Trophoblast cell (in vitro differentiated cells and primary cell): ENCODE measurements around the gene SLC17A9.

ENCODE experiments used
- DNase-seq, 2 donors: peaks; one replicate each; pipeline ENCODE4 v3.0.0-alpha.2; 2016
- H2AFZ ChIP-seq: 2 replicates; pipeline ENCODE4 v1.6.1; 2013; ENCODE audit warnings: low read length, moderate library complexity, mild to moderate bottlenecking; ENCODE audit not compliant: insufficient read depth, poor library complexity
- H2AK5ac ChIP-seq: 2 replicates; pipeline ENCODE4 v1.6.1; 2013; ENCODE audit warnings: mild to moderate bottlenecking, low read length
- H2BK120ac ChIP-seq: 2 replicates; pipeline ENCODE4 v1.6.1; 2013; ENCODE audit warnings: low read length, mild to moderate bottlenecking, moderate library complexity; ENCODE audit not compliant: insufficient read depth, poor library complexity
- H2BK12ac ChIP-seq: 2 replicates; pipeline ENCODE4 v1.6.1; 2013; ENCODE audit warnings: mild to moderate bottlenecking, low read length, moderate library complexity
- H2BK5ac ChIP-seq: 2 replicates; pipeline ENCODE4 v1.6.1; 2013; ENCODE audit warnings: low read length, low read depth, moderate library complexity, mild to moderate bottlenecking; ENCODE audit not compliant: poor library complexity
- H3K14ac ChIP-seq: 2 replicates; pipeline ENCODE4 v1.6.1; 2013; ENCODE audit warnings: mild to moderate bottlenecking, low read length
- H3K18ac ChIP-seq: 2 replicates; pipeline ENCODE4 v1.6.1; 2013; ENCODE audit warnings: mild to moderate bottlenecking, low read length
- H3K23ac ChIP-seq: 2 replicates; pipeline ENCODE4 v1.6.1; 2013; ENCODE audit warnings: low read length
- H3K27ac ChIP-seq: 2 replicates; pipeline ENCODE4 v1.5.1; 2013; ENCODE audit warnings: low read depth, mild to moderate bottlenecking, inconsistent platforms, low read length, moderate library complexity
- H3K27me3 ChIP-seq: 2 replicates; pipeline ENCODE4 v1.6.1; 2013; ENCODE audit warnings: inconsistent platforms, mild to moderate bottlenecking, low read length, moderate library complexity; ENCODE audit not compliant: insufficient read depth
- H3K36me3 ChIP-seq, 2 experiments: 1 replicate in 1 of 2; 2 replicates in 1 of 2; pipeline ENCODE4 v1.6.1; 2013; ENCODE audit warnings: low read length in 2 of 2, mild to moderate bottlenecking in 2 of 2, moderate library complexity in 1 of 2; ENCODE audit not compliant: insufficient read depth in 2 of 2, control insufficient read depth in 1 of 2
- H3K4ac ChIP-seq: 2 replicates; pipeline ENCODE4 v1.6.1; 2013; ENCODE audit warnings: low read depth, mild to moderate bottlenecking, low read length, moderate library complexity
- H3K4me1 ChIP-seq, 2 experiments: 1 replicate in 1 of 2; 2 replicates in 1 of 2; pipeline ENCODE4 v1.6.1; 2013; ENCODE audit warnings: low read length in 2 of 2, mild to moderate bottlenecking in 2 of 2, moderate library complexity in 1 of 2; ENCODE audit not compliant: insufficient read depth in 2 of 2, control insufficient read depth in 1 of 2
- H3K4me2 ChIP-seq: 2 replicates; pipeline ENCODE4 v1.6.1; 2013; ENCODE audit warnings: inconsistent platforms, mild to moderate bottlenecking, low read length, moderate library complexity
- H3K4me3 ChIP-seq: 2 replicates; pipeline ENCODE4 v1.5.1; 2013; ENCODE audit warnings: mild to moderate bottlenecking, low read depth, low read length, inconsistent platforms
- H3K79me1 ChIP-seq: one replicate; pipeline ENCODE4 v1.6.1; 2013; ENCODE audit warnings: low read length
- H3K79me2 ChIP-seq: 2 replicates; pipeline ENCODE4 v1.6.1; 2013; ENCODE audit warnings: low read length, mild to moderate bottlenecking; ENCODE audit not compliant: control insufficient read depth, insufficient read depth, poor library complexity
- H3K9ac ChIP-seq: 2 replicates; pipeline ENCODE4 v1.6.1; 2013; ENCODE audit warnings: mild to moderate bottlenecking, low read length
- H3K9me3 ChIP-seq: 2 replicates; pipeline ENCODE4 v1.6.1; 2013; ENCODE audit warnings: low read depth, mild to moderate bottlenecking, control low read depth, inconsistent platforms, low read length; ENCODE audit not compliant: insufficient read depth
- H4K12ac ChIP-seq: 2 replicates; pipeline ENCODE4 v1.6.1; 2013; ENCODE audit warnings: low read depth, mild to moderate bottlenecking, low read length, moderate library complexity
- H4K8ac ChIP-seq: 2 replicates; pipeline ENCODE4 v1.6.1; 2013; ENCODE audit warnings: low read depth, mild to moderate bottlenecking, low read length, moderate library complexity
- H4K91ac ChIP-seq: one replicate; pipeline ENCODE4 v1.6.1; 2013; ENCODE audit warnings: low read depth, mild to moderate bottlenecking, low read length, moderate library complexity
- WGBS: extraction: QIAGEN DNeasy Blood & Tissue Kit; methylation state at CpG from one replicate; pipeline ENCODE4 v1.1.7; 2013; ENCODE audit warnings: missing lambda C conversion rate; ENCODE audit not compliant: insufficient read length, insufficient coverage; ENCODE audit errors: extremely low coverage; 5-methylcytosine and 5-hydroxymethylcytosine counted together

SLC17A9 gene

DNA sequence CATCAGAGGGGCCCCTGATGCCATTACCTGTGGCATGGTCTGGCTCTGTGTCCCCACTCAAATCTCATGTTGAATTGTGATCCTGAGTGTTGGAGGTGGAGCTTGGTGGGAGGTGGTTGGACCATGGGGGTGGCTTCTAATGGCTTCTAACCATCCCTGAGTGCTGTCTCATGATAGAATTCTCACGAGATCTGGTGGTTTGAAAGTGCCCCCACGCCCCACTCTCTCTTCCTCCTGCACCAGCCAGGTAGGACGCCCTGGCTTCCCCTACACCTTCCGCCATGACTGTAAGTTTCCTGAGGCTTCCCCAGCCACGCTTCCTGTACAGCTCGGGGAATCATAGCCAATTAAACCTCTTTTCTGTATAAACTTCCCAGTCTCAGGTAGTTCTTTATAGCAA is 39.4 kb downstream of the SLC17A9 start:
- no peak overlapping the region for H2AFZ ChIP-seq

DNA sequence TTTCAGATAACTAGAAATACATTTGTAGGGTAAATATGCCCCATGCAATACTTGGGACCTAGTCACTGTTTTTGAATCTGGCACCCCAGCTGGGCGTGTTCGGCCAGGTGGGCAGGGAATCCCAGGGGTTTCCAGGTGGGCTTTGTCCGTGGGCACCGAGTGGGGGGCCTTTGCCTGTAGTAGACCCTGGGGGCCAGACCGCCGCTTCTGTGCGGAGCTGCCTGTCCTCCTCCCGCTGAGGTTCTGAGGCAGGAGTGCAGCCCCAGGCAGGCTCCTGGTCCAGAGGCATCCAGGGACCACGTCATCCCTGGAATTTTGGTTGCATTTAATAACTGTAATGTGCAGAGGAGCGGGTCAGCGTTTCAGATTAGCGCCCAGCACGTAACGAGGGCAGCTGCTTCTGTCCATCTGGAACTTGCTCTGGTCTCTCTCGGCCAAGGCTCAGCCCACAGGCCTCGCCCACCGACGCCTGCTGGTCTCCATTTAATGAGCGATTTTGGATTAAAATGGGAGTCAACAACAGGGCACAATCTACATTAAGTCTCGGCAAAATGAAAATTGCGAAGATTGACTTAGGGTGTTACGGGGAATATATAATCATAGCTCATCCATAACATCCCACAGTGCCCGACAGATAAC is 41.5 kb downstream of the SLC17A9 start:
- Histone ChIP-seq H4K91ac (no peak overlapping the region), H2BK12ac (no peak overlapping the region), H3K27ac (no peak overlapping the region), H3K79me1 (no peaks in the 10 kb centered on the region), H2BK120ac (no peak overlapping the region), H3K27me3 (no peaks in the 10 kb centered on the region), H3K4me1 (no peaks in the 10 kb centered on the region), H3K9ac (no peak overlapping the region), H3K79me2 (no peaks in the 10 kb centered on the region), H2AFZ (no peak overlapping the region), H3K23ac (no peak overlapping the region), H3K4ac (no peak overlapping the region), H3K36me3 (no peaks in the 10 kb centered on the region), H3K4me3 (no peak overlapping the region), H2BK5ac (no peak overlapping the region), H3K9me3 (peaks cover 8% of the 10 kb centered on the region), H3K14ac (no peak overlapping the region), H2AK5ac (no peak overlapping the region), H3K4me2 (no peak overlapping the region), H3K18ac (no peak overlapping the region), H4K8ac (no peak overlapping the region), H4K12ac (no peak overlapping the region)
- no CpG with 5 or more reads among the region's 23 CpGs for WGBS
- DNase-seq: no peak

More for the DNA sequence above, 39.4 kb downstream of the SLC17A9 start:
- no CpG with 5 or more reads among the region's 6 CpGs for WGBS
- Histone ChIP-seq H2BK12ac (no peak overlapping the region), H4K8ac (no peak overlapping the region), H3K9me3 (peaks cover 4% of the 10 kb centered on the region), H3K79me1 (no peaks in the 10 kb centered on the region), H3K4me3 (no peak overlapping the region), H3K18ac (no peak overlapping the region), H3K4me2 (no peak overlapping the region), H4K12ac (no peak overlapping the region), H2AK5ac (no peak overlapping the region), H3K27ac (no peak overlapping the region), H4K91ac (no peak overlapping the region), H3K4me1 (no peaks in the 10 kb centered on the region), H3K9ac (no peak overlapping the region), H3K4ac (no peak overlapping the region), H3K36me3 (no peaks in the 10 kb centered on the region), H3K14ac (no peak overlapping the region), H3K23ac (no peak overlapping the region), H3K79me2 (no peaks in the 10 kb centered on the region), H2BK5ac (no peak overlapping the region), H3K27me3 (no peaks in the 10 kb centered on the region), H2BK120ac (no peak overlapping the region)
- DNase-seq: no peak

DNA sequence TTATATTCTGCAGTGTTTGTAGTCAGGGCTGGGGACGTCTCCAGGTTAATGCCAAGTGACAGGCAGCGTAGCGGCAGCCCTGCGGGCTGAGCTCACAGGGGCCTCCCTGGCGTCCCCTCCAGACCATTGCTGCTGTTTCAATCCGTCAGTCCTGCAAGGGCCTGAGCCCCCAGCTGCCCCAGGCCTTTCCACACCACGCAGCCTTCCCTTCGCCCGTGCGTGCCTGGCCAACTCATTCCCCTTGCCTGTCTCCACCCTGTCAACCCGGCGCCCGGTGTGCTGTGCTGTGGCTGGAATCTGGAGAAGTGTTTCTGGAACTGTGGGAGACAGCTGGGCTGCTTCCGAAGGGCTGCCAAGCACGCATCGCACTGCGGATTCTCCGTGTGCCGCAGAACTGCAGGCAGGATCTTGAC is 42.4 kb downstream of the SLC17A9 start:
- Histone ChIP-seq H2BK5ac (no peak overlapping the region), H3K36me3 (no peaks in the 10 kb centered on the region), H3K27ac (no peak overlapping the region), H2BK120ac (no peak overlapping the region), H2BK12ac (no peak overlapping the region), H3K4me2 (no peak overlapping the region), H2AFZ (no peak overlapping the region), H3K4me1 (no peaks in the 10 kb centered on the region), H3K79me2 (no peaks in the 10 kb centered on the region), H3K4ac (no peak overlapping the region), H2AK5ac (no peak overlapping the region), H4K91ac (no peak overlapping the region), H3K27me3 (no peaks in the 10 kb centered on the region), H3K14ac (no peak overlapping the region), H3K4me3 (no peak overlapping the region), H3K9ac (no peak overlapping the region), H3K79me1 (no peaks in the 10 kb centered on the region), H3K18ac (no peak overlapping the region), H3K23ac (no peak overlapping the region), H3K9me3 (peaks cover 14% of the 10 kb centered on the region), H4K12ac (no peak overlapping the region), H4K8ac (no peak overlapping the region)
- WGBS: no CpG with 5 or more reads among the region's 19 CpGs
- DNase-seq: no peak

DNA sequence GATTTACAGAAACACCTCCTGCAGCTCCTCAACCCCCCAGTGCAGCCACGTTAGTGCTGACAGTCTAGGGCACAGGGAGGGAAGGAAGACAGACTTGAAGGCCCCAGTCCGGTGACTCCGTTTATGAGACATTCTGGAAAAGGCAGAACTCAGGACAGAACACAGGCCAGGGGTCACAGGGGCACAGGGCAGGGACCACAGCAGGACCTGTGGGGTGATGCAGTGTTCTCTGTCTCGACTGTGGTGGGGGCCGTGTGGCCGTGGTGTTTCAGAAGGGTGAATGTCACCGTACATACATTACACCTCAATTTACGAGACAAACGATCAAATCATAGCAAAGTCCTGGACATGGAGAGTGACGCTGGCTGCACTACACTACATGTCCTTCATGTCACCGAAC is 43.0 kb downstream of the SLC17A9 start:
- H3K27ac ChIP-seq: no peak overlapping the region
- peaks cover 15% of the 10 kb centered on the region for H3K9me3 ChIP-seq
- H2AK5ac ChIP-seq: no peak overlapping the region
- H3K4me2 ChIP-seq: no peak overlapping the region
- H2AFZ ChIP-seq: no peak overlapping the region
- H3K23ac ChIP-seq: no peak overlapping the region
- H3K4me3 ChIP-seq: peak overlapping the region; percentile 30
- H3K4ac ChIP-seq: no peak overlapping the region
- H4K8ac ChIP-seq: no peak overlapping the region
- no peak for DNase-seq
- no peak overlapping the region for H4K12ac ChIP-seq
- no peak overlapping the region for H2BK5ac ChIP-seq
- no peaks in the 10 kb centered on the region for H3K4me1 ChIP-seq
- no peak overlapping the region for H2BK12ac ChIP-seq
- no CpG with 5 or more reads among the region's 11 CpGs for WGBS
- no peak overlapping the region for H4K91ac ChIP-seq
- H3K27me3 ChIP-seq: no peaks in the 10 kb centered on the region
- H2BK120ac ChIP-seq: no peak overlapping the region
- no peak overlapping the region for H3K9ac ChIP-seq
- H3K79me1 ChIP-seq: no peaks in the 10 kb centered on the region
- no peaks in the 10 kb centered on the region for H3K36me3 ChIP-seq
- no peak overlapping the region for H3K18ac ChIP-seq
- no peaks in the 10 kb centered on the region for H3K79me2 ChIP-seq
- no peak overlapping the region for H3K14ac ChIP-seq
